Measurements from ENCODE around the gene IRAK2. TPM values are rescaled to one million over a fixed set of nuclear protein-coding genes. Genes with fewer than 3 reads are reported as not detected.

The IRAK2 gene
- total and polyA plus RNA-seq, 2 of the 8 experiments (the other 6 are each of a cell fraction or from before 2014, with no cell fraction given) = 1.5 TPM

DNA sequence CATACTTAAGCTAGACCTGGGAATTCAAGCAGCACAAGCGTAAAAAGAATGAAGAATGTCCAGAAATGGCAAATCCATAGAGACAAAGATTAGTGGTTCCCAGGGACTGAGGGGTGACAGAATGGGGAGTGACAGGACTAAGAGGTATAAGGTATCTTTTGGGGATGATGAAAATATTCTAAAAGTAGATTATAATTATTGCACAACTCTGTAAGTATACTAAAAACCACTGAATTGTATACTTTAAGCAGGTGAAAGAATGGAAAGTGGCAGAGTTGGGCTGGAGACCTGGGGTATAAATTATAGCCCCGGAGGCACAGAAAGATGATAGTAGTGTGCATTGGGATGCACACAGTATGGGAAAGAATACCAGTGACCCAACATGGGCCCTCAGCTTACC is 43.7 kb upstream of the IRAK2 start:
- Histone ChIP-seq H4K20me1 (replicated peaks in 1 of 2; ENCODE audit: control insufficient read depth in 1 of 2, insufficient read depth in 2 of 2, low read length in 2 of 2) (peaks cover 0 to 10% of the 10 kb centered on the region in 2 experiments), H3K4me2 (ENCODE audit: insufficient read depth in 1 of 2, low read depth in 2 of 2, low read length in 2 of 2) (no peak overlapping the region), H2AFZ (ENCODE audit: low read length) (no peak overlapping the region), H2BK20ac (ENCODE audit: low read length) (no peak overlapping the region), H3K4ac (replicated peaks; ENCODE audit: insufficient read length, low read depth, low read length) (no peak overlapping the region), H3K4me1 (replicated peaks in 1 of 4; ENCODE audit: control insufficient read depth in 3 of 4, insufficient read depth in 4 of 4, low read length in 3 of 4) (peaks cover 0 to 3% (median 0%) of the 10 kb centered on the region in 4 experiments; a peak in 2 of 7 replicates), H3K9ac (replicated peaks in 1 of 4; ENCODE audit: extremely low read depth in 1 of 4, low read depth in 3 of 4, low read length in 3 of 4) (no peak overlapping the region), H3K23me2 (ENCODE audit: low read depth, low read length) (peaks cover 3% of the 10 kb centered on the region), H3K9me3 (ENCODE audit: insufficient read depth in 2 of 2, low read depth in 1 of 2, low read length in 1 of 2) (no peaks in the 10 kb centered on the region), H3K27ac (ENCODE audit: low read depth, low read length) (no peak overlapping the region), H3K14ac (ENCODE audit: insufficient read length) (no peak overlapping the region), H2BK15ac (ENCODE audit: low read length) (no peak overlapping the region), H3K18ac (ENCODE audit: extremely low read depth, low read length) (no peak overlapping the region), H2BK5ac (ENCODE audit: low read depth, low read length) (no peak overlapping the region), H4K8ac (ENCODE audit: extremely low read depth, insufficient read depth, low read length) (no peak overlapping the region), H3K23ac (ENCODE audit: insufficient read length) (no peak overlapping the region), H3K36me3 (ENCODE audit: control insufficient read depth in 2 of 4, insufficient read depth in 4 of 4, low read length in 3 of 4) (peaks cover under 1 to 17% (median 4%) of the 10 kb centered on the region in 4 experiments; a peak in 6 of 8 replicates), H3K27me3 (replicated peaks in 1 of 4; ENCODE audit: control insufficient read depth in 3 of 4, extremely low read depth in 1 of 4, insufficient read depth in 3 of 4, low read length in 3 of 4) (no peaks in the 10 kb centered on the region), H4K5ac (ENCODE audit: insufficient read length, low read depth, low read length) (no peak overlapping the region), H2BK12ac (ENCODE audit: low read depth, low read length) (no peak overlapping the region), H4K91ac (replicated peaks; ENCODE audit: insufficient read length, low read length) (no peak overlapping the region), H3K79me2 (ENCODE audit: control insufficient read depth in 1 of 2, insufficient read depth in 2 of 2, low read length in 2 of 2) (peaks cover 11 to 50% of the 10 kb centered on the region in 2 experiments), H3K56ac (replicated peaks; ENCODE audit: insufficient read length, low read depth, low read length) (no peak overlapping the region), H3K79me1 (ENCODE audit: low read depth, low read length) (peaks cover 13% of the 10 kb centered on the region), H3K4me3 (ENCODE audit: extremely low read depth in 1 of 4, insufficient read depth in 2 of 4, low read depth in 3 of 4, low read length in 4 of 4) (no peak overlapping the region), H2AK5ac (ENCODE audit: low read depth, low read length) (no peak overlapping the region), H2BK120ac (replicated peaks; ENCODE audit: low read depth, low read length) (no peak overlapping the region)
- CTCF ChIA-PET (ENCODE audit: partially characterized antibody) = no interaction called here
- POLR2A ChIA-PET (ENCODE audit: partially characterized antibody) = no interaction called here
- FAIRE-seq = no peak
- no peak for DNase-seq (ENCODE audit: low read depth in 1 of 2, low spot score in 2 of 2)
- 95% methylated on average over 2 of the region's 2 CpGs; no CpG with 5 or more reads in 1 of the 2 experiments for WGBS, 2 experiments (ENCODE audit: extremely low coverage in 1 of 2, insufficient coverage in 1 of 2, insufficient read length in 1 of 2, insufficient replicate concordance in 2 of 2, low coverage in 1 of 2, low lambda C conversion rate in 2 of 2, missing lambda C conversion rate in 1 of 2)
- TF ChIP-seq SIN3A (conservative IDR thresholded peaks at IDR 0.05 in 1 of 2, IDR thresholded peaks at IDR 0.05 in 1 of 2; ENCODE audit: low read depth in 1 of 2, low read length in 2 of 2) (no peak), HDAC2 (IDR thresholded peaks at IDR 0.05; ENCODE audit: borderline replicate concordance in 1 of 2, low read depth in 2 of 2, low read length in 2 of 2) (no peak), SP1 (IDR thresholded peaks at IDR 0.05; ENCODE audit: low read depth, low read length) (no peak), YY1 (IDR thresholded peaks at IDR 0.05; ENCODE audit: low read depth, low read length) (no peak), GABPA (IDR thresholded peaks at IDR 0.05; ENCODE audit: borderline replicate concordance, insufficient read depth, low read length) (no peak), CBX5 (IDR thresholded peaks at IDR 0.05; ENCODE audit: low read depth, low read length) (no peak), SP2 (IDR thresholded peaks at IDR 0.05; ENCODE audit: low read length) (no peak), CREB1 (IDR thresholded peaks at IDR 0.05) (no peak)
- TF ChIP-seq, protein P1, sequence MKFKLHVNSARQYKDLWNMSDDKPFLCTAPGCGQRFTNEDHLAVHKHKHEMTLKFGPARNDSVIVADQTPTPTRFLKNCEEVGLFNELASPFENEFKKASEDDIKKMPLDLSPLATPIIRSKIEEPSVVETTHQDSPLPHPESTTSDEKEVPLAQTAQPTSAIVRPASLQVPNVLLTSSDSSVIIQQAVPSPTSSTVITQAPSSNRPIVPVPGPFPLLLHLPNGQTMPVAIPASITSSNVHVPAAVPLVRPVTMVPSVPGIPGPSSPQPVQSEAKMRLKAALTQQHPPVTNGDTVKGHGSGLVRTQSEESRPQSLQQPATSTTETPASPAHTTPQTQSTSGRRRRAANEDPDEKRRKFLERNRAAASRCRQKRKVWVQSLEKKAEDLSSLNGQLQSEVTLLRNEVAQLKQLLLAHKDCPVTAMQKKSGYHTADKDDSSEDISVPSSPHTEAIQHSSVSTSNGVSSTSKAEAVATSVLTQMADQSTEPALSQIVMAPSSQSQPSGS (IDR thresholded peaks at IDR 0.05; ENCODE audit: low read length) = no peak
- TF ChIP-seq, protein P2, sequence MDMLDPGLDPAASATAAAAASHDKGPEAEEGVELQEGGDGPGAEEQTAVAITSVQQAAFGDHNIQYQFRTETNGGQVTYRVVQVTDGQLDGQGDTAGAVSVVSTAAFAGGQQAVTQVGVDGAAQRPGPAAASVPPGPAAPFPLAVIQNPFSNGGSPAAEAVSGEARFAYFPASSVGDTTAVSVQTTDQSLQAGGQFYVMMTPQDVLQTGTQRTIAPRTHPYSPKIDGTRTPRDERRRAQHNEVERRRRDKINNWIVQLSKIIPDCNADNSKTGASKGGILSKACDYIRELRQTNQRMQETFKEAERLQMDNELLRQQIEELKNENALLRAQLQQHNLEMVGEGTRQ (IDR thresholded peaks at IDR 0.05; ENCODE audit: low read length) = no peak

Data from H1 (cell line).